B cell (primary cell): Measurements from ENCODE around the gene PLGRKT. TPM values are rescaled to one million over a fixed set of nuclear protein-coding genes. Genes with fewer than 3 reads are reported as not detected.
"Not testable (repeated sequence)": the region's sequence is repeated elsewhere in the genome, so short reads cannot be mapped to it uniquely, and the experiment has no call there.

ENCODE experiments used
- ATAC-seq: fragments of 200-7000 bp; cut with Tn5 transposase; one replicate; pipeline ENCODE4 v1.10.0; 2021; ENCODE audit warnings: low read depth, mild to moderate bottlenecking, moderate number of reproducible peaks, moderate library complexity
- CTCF ChIA-PET: fragments of 350-600 bp; sonication (Branson Sonifier 250); formaldehyde crosslinking; loops from one replicate; lab custom pipeline; 2021; ENCODE audit warnings: antibody characterized with exemption, inconsistent platforms; lab: Charles Lee
- POLR2A ChIA-PET: fragments of 350-600 bp; sonication (Branson Sonifier 250); formaldehyde crosslinking; loops from one replicate; lab custom pipeline; 2021; ENCODE audit warnings: antibody characterized with exemption; lab: Charles Lee
- DNase-seq: peaks from one replicate; pipeline ENCODE4 v3.0.0; 2013
- H2AFZ ChIP-seq: 2 replicates; pipeline ENCODE4 v1.6.1; 2012; ENCODE audit warnings: mild to moderate bottlenecking, low read depth, low read length; ENCODE audit not compliant: insufficient read depth, poor library complexity, severe bottlenecking
- H3K27ac ChIP-seq, 2 donors: 1 replicate in 1 of 2; 2 replicates in 1 of 2; pipeline ENCODE4 v1.5.1; 2012 to 2013; ENCODE audit warnings: low read length in 2 of 2, mild to moderate bottlenecking in 2 of 2, moderate library complexity in 1 of 2
- H3K27me3 ChIP-seq, 4 experiments: fragments of 200-600 bp in 1 of 4; sonication (generic) in 1 of 4; replicated peaks in 1 of 4; 1 replicate in 2 of 4; 2 replicates in 2 of 4; pipeline versions ENCODE4 v1.6.1 to v1.7.0; 2013 to 2016; ENCODE audit warnings: low read length in 3 of 4, mild to moderate bottlenecking in 2 of 4, mixed read lengths in 1 of 4, moderate library complexity in 1 of 4; ENCODE audit not compliant: insufficient read depth in 4 of 4, control insufficient read depth in 3 of 4; ENCODE audit errors: control extremely low read depth in 1 of 4
- H3K36me3 ChIP-seq, 2 experiments: replicated peaks in 1 of 2; 1 replicate in 1 of 2; 2 replicates in 1 of 2; pipeline versions ENCODE4 v1.6.1 to v1.7.1; 2013; ENCODE audit warnings: low read length in 1 of 2; ENCODE audit not compliant: insufficient read depth in 2 of 2, control insufficient read depth in 1 of 2; ENCODE audit errors: control extremely low read depth in 1 of 2, extremely low read depth in 1 of 2
- H3K4me1 ChIP-seq, 2 donors: fragments of 200-600 bp in 1 of 2; sonication (generic) in 1 of 2; 1 replicate in 1 of 2; 2 replicates in 1 of 2; pipeline versions ENCODE4 v1.5.1 to v1.6.1; 2013 to 2017; ENCODE audit warnings: low read length in 2 of 2; ENCODE audit not compliant: control insufficient read depth in 2 of 2, insufficient read depth in 2 of 2
- H3K4me2 ChIP-seq: replicated peaks from 2 replicates; pipeline ENCODE3; 2012; ENCODE audit warnings: mild to moderate bottlenecking, low read depth, low read length; ENCODE audit not compliant: poor library complexity, severe bottlenecking
- H3K4me3 ChIP-seq, 5 experiments: fragments of 200-600 bp in 1 of 5; sonication (generic) in 1 of 5; 1 replicate in 3 of 5; 2 replicates in 2 of 5; pipeline versions ENCODE4 v1.5.1 to v1.7.0; 2011 to 2016; ENCODE audit warnings: low read length in 4 of 5, mild to moderate bottlenecking in 4 of 5, low read depth in 2 of 5, control low read depth in 1 of 5, moderate library complexity in 1 of 5; ENCODE audit not compliant: insufficient read depth in 1 of 5; ENCODE audit errors: control extremely low read depth in 1 of 5, extremely low read depth in 1 of 5
- H3K79me2 ChIP-seq: fragments of 200-600 bp; sonication (generic); one replicate; pipeline ENCODE4 v1.6.0; 2016; ENCODE audit warnings: low read length; ENCODE audit not compliant: control insufficient read depth, insufficient read depth
- H3K9ac ChIP-seq: fragments of 200-600 bp; sonication (generic); 2 replicates; pipeline ENCODE4 v1.6.1; 2017; ENCODE audit warnings: mild to moderate bottlenecking, low read length, moderate library complexity
- H3K9me3 ChIP-seq, 3 donors: one replicate each; pipeline versions ENCODE4 v1.6.1 to v1.7.1; 2013; ENCODE audit warnings: low read length in 2 of 3; ENCODE audit not compliant: control insufficient read depth in 2 of 3, insufficient read depth in 1 of 3; ENCODE audit errors: control extremely low read depth in 1 of 3
- H4K20me1 ChIP-seq: 2 replicates; pipeline ENCODE4 v1.6.0; 2012; ENCODE audit warnings: mild to moderate bottlenecking, low read length; ENCODE audit not compliant: insufficient read depth, control insufficient read depth, poor library complexity, severe bottlenecking
- H3K27ac Mint-ChIP-seq: one replicate; pipeline ENCODE4 v1.8.0; 2021; ENCODE audit warnings: mixed read lengths
- H3K27me3 Mint-ChIP-seq: one replicate; pipeline ENCODE4 v1.8.0; 2021; ENCODE audit warnings: mixed read lengths
- H3K4me1 Mint-ChIP-seq: one replicate; pipeline ENCODE4 v1.8.0; 2021; ENCODE audit warnings: mixed read lengths
- H3K4me3 Mint-ChIP-seq: one replicate; pipeline ENCODE4 v1.8.0; 2021; ENCODE audit warnings: mixed read lengths
- H3K9me3 Mint-ChIP-seq: one replicate; pipeline ENCODE4 v1.8.0; 2022; ENCODE audit warnings: mixed read lengths; ENCODE audit not compliant: insufficient read depth
- CTCF ChIP-seq: fragments of 200-600 bp; IDR thresholded peaks from one replicate; pipeline ENCODE4 v1.8.0; 2022; ENCODE audit warnings: antibody characterized with exemption, mild to moderate bottlenecking
- EZH2 ChIP-seq: IDR thresholded peaks from 2 replicates; pipeline ENCODE4 v1.6.1; 2012; ENCODE audit warnings: borderline replicate concordance, low read depth, mild to moderate bottlenecking, moderate library complexity, low read length; ENCODE audit not compliant: insufficient read depth, poor library complexity, severe bottlenecking
- WGBS: methylation state at CpG from one replicate; pipeline ENCODE4 v1.1.5; 2013; ENCODE audit warnings: missing lambda C conversion rate; ENCODE audit not compliant: insufficient coverage; 5-methylcytosine and 5-hydroxymethylcytosine counted together
- intact Hi-C: fragments of 100-400 bp; cut with micrococcal nuclease; formaldehyde crosslinking; loops from one replicate; pipeline ENCODE4 v1.10.0; 2022
- polyA plus RNA-seq: library from polyadenylated mRNA; depleted of rRNA; stranded (reverse); fragments of >200 nt; gene quantifications from 2 replicates; pipeline ENCODE4 v1.2.3, GENCODE V29; 2012
- total RNA-seq, 2 donors: library from RNA; stranded (reverse); fragments of 120-200 nt in 1 of 2; gene quantifications; 1 replicate in 1 of 2; 2 replicates in 1 of 2; pipeline versions ENCODE4 v1.2.3 to v1.2.4, GENCODE V29; 2013 to 2022

The PLGRKT gene
- total and polyA plus RNA-seq, 2 donors (not counting 1 experiment from before 2014, with no cell fraction given): 8.4 to 11.0 TPM

- TF ChIP-seq EZH2: no peak
- TF ChIP-seq CTCF: no peak
- Histone ChIP-seq H3K79me2 (no peaks in the 10 kb centered on the region), H3K9ac (no peak overlapping the region), H3K4me3 (no peak overlapping the region), H4K20me1 (no peaks in the 10 kb centered on the region), H3K4me2 (no peak overlapping the region), H3K27me3 (no peaks in the 10 kb centered on the region), H2AFZ (no peak overlapping the region), H3K27ac (no peak overlapping the region), H3K4me1 (peaks cover 0 to 7% of the 10 kb centered on the region in 2 donors), H3K9me3 (peaks cover 0 to 7% (median 1%) of the 10 kb centered on the region in 3 donors), H3K36me3 (no peaks in the 10 kb centered on the region)
- ChIA-PET CTCF (interaction anchor here (1.5 kb wide), 1 partner anchor 30 kb away, joined by 4 read pairs; the partner anchor contains the start of gene CD274), POLR2A (no interaction called here)
- Mint-ChIP-seq H3K9me3 (no peaks in the 10 kb centered on the region), H3K4me1 (peaks cover 13% of the 10 kb centered on the region), H3K27ac (no peak overlapping the region), H3K27me3 (no peaks in the 10 kb centered on the region), H3K4me3 (no peak overlapping the region)
- intact Hi-C loops: no loop called here
- no peak for DNase-seq
- no CpG with 5 or more reads among the region's 3 CpGs for WGBS
- ATAC-seq: no peak
These were observed 42.4 kb upstream of the PLGRKT start for GRCh38 chr9:5479994-5480694.

- Histone ChIP-seq H3K27ac (no peak overlapping the region), H2AFZ (no peak overlapping the region), H3K36me3 (no peaks in the 10 kb centered on the region), H3K9me3 (peaks cover 0 to 7% (median 1%) of the 10 kb centered on the region in 3 donors), H3K4me1 (peaks cover 0 to 7% of the 10 kb centered on the region in 2 donors), H3K4me2 (no peak overlapping the region), H3K27me3 (no peaks in the 10 kb centered on the region), H3K9ac (no peak overlapping the region), H3K79me2 (no peaks in the 10 kb centered on the region), H4K20me1 (no peaks in the 10 kb centered on the region), H3K4me3 (no peak overlapping the region)
- no peaks in the 10 kb centered on the region for H3K27me3 Mint-ChIP-seq
- DNase-seq (no peak), ATAC-seq (no peak)
- H3K27ac Mint-ChIP-seq: no peak overlapping the region
- ChIA-PET POLR2A (no interaction called here), CTCF (no interaction called here)
- H3K9me3 Mint-ChIP-seq: no peaks in the 10 kb centered on the region
- 83% methylated on average over 1 of the region's 2 CpGs for WGBS
- H3K4me3 Mint-ChIP-seq: no peak overlapping the region
- TF ChIP-seq CTCF (no peak), EZH2 (no peak)
- intact Hi-C loops: no loop called here
- peaks cover 13% of the 10 kb centered on the region for H3K4me1 Mint-ChIP-seq
These were observed 40.5 kb upstream of the PLGRKT start for GRCh38 chr9:5478206-5478605.

GRCh38 chr9:5475611-5476010 lies 37.9 kb upstream of the PLGRKT start:
- H2AFZ ChIP-seq, H3K27ac Mint-ChIP-seq, H3K9me3 ChIP-seq, H3K4me1 ChIP-seq, H3K27me3 ChIP-seq, H4K20me1 ChIP-seq, POLR2A ChIA-PET, H3K4me2 ChIP-seq, DNase-seq, H3K36me3 ChIP-seq, H3K27me3 Mint-ChIP-seq, ATAC-seq, H3K79me2 ChIP-seq, CTCF ChIA-PET, H3K27ac ChIP-seq, H3K9ac ChIP-seq, H3K4me1 Mint-ChIP-seq, H3K9me3 Mint-ChIP-seq, H3K4me3 ChIP-seq, H3K4me3 Mint-ChIP-seq, intact Hi-C loops: not testable (repeated sequence)
- no CpG with 5 or more reads among the region's 2 CpGs for WGBS
